ENCODE measurements around the gene CHRM2. TPM values are rescaled to one million over a fixed set of nuclear protein-coding genes. Genes with fewer than 3 reads are reported as not detected.

Gene CHRM2
- total and polyA plus RNA-seq, 9 of the 15 experiments (the other 6 are each of a cell fraction or from before 2014, with no cell fraction given) = not detected

DNA sequence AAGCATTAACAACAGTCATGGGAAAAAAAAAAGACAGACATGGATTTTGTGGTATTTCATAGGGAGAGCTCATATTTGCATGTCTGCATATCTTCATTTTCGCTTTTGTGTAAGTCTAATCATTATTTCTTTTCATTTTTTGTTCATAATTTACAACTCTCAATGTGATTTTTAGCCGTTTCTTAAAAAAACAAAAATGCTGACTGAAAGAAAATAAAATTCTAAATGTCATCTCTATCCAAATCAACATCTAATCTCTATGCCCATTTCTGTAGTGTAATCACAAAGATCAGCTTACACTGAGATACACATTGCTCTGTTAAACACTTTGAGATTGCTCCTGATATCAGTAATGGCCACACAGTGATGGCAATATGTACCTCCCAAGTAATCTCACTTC is 29.2 kb downstream of the CHRM2 start:
- ATAC-seq (no peak), FAIRE-seq (no peak), DNase-seq (ENCODE audit: extremely low read depth in 1 of 4, low spot score in 3 of 4) (no peak)
- no peaks in the 10 kb centered on the region for H3K27me3 ChIP-seq (ENCODE audit: control insufficient read depth in 2 of 2, insufficient read depth in 2 of 2, low read length in 2 of 2)
- no peaks in the 10 kb centered on the region for H3K4me1 ChIP-seq (replicated peaks in 1 of 2; ENCODE audit: control insufficient read depth in 2 of 2, insufficient read depth in 2 of 2, low read length in 2 of 2)
- intact Hi-C loops (cut with micrococcal nuclease) (no loop called here), in situ Hi-C loops (cut with MboI) (no loop called here)
- no peaks in the 10 kb centered on the region for H3K9me3 ChIP-seq (replicated peaks; ENCODE audit: control insufficient read depth, insufficient read depth, low read depth, low read length)
- WGBS (ENCODE audit: insufficient coverage, low coverage, missing lambda C conversion rate) = 0% methylated on average over 2 of the region's 2 CpGs
- no TSS peak for BruUV-seq (replicated peaks)
- TF ChIP-seq MAFG (tag; conservative IDR thresholded peaks at IDR 0.05) = peak; percentile 34; the same call in 1 of the 2 replicates
- TF ChIP-seq ZNF316 (IDR thresholded peaks at IDR 0.05) = peak; percentile 72
- no peak for TF ChIP-seq BCOR (IDR thresholded peaks at IDR 0.05)
- TF ChIP-seq C11orf30 (IDR thresholded peaks at IDR 0.05; ENCODE audit: low read depth) = peak; percentile 23; the same call in 1 of the 2 replicates
- no peak for TF ChIP-seq DMBX1 (CRISPR knock-in tag; IDR thresholded peaks at IDR 0.05; ENCODE audit: borderline replicate concordance)
- CTCF ChIA-PET (ENCODE audit: low intra/inter-chr PET ratio) = no interaction called here
- no peak overlapping the region for H2AFZ ChIP-seq (ENCODE audit: low read depth, low read length)
- POLR2A ChIA-PET = no interaction called here
- H3K4me2 ChIP-seq (ENCODE audit: insufficient read depth, low read length) = no peak overlapping the region
- no peak overlapping the region for H3K27ac ChIP-seq (ENCODE audit: extremely low read depth, low read depth, low read length)
- H3K4me3 ChIP-seq = no peak overlapping the region
- no peaks in the 10 kb centered on the region for H3K36me3 ChIP-seq (ENCODE audit: control insufficient read depth, insufficient read depth, low read length)
- H3K79me2 ChIP-seq (ENCODE audit: control insufficient read depth, insufficient read depth, low read length) = no peaks in the 10 kb centered on the region
- no peaks in the 10 kb centered on the region for H3K9me1 ChIP-seq (ENCODE audit: control insufficient read depth, insufficient read depth, low read length)
- no peak overlapping the region for H3K9ac ChIP-seq (ENCODE audit: insufficient read depth in 1 of 2, low read depth in 2 of 2, low read length in 2 of 2)
- no peaks in the 10 kb centered on the region for H4K20me1 ChIP-seq (replicated peaks; ENCODE audit: control insufficient read depth, insufficient read depth, low read length)

DNA sequence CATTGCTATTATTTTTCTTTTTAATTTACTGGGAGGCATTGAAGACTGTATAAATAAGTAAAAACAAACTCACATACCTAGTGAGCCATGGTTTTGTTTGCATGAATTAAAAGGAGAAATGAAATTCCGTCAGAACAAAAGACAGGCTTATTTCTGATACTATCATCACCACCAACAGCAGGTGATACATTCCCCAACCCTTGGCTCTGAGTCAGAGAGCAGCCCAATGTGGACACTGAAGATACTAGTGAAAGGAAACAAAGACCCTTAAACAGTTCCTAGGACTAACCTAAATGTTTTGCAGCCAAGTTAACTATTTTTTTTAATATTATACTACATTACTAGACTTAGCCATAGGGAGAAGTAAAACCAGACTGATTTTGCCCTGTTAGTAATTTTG is 31.6 kb downstream of the CHRM2 start:
- 0% methylated on average over 1 of the region's 1 CpG for WGBS (ENCODE audit: insufficient coverage, low coverage, missing lambda C conversion rate)
- no peaks in the 10 kb centered on the region for H4K20me1 ChIP-seq (replicated peaks; ENCODE audit: control insufficient read depth, insufficient read depth, low read length)
- no peak overlapping the region for H2AFZ ChIP-seq (ENCODE audit: low read depth, low read length)
- no peak for ATAC-seq
- no TSS peak for BruUV-seq (replicated peaks)
- DNase-seq (ENCODE audit: extremely low read depth in 1 of 4, low spot score in 3 of 4) = no peak
- in situ Hi-C loops (cut with MboI) (no loop called here), intact Hi-C loops (cut with micrococcal nuclease) (no loop called here)
- no peaks in the 10 kb centered on the region for H3K4me1 ChIP-seq (replicated peaks in 1 of 2; ENCODE audit: control insufficient read depth in 2 of 2, insufficient read depth in 2 of 2, low read length in 2 of 2)
- no peak overlapping the region for H3K9ac ChIP-seq (ENCODE audit: insufficient read depth in 1 of 2, low read depth in 2 of 2, low read length in 2 of 2)
- no peaks in the 10 kb centered on the region for H3K79me2 ChIP-seq (ENCODE audit: control insufficient read depth, insufficient read depth, low read length)
- no peaks in the 10 kb centered on the region for H3K36me3 ChIP-seq (ENCODE audit: control insufficient read depth, insufficient read depth, low read length)
- no peaks in the 10 kb centered on the region for H3K27me3 ChIP-seq (ENCODE audit: control insufficient read depth in 2 of 2, insufficient read depth in 2 of 2, low read length in 2 of 2)
- CTCF ChIA-PET (ENCODE audit: low intra/inter-chr PET ratio) = no interaction called here
- H3K4me3 ChIP-seq = no peak overlapping the region
- TF ChIP-seq SMAD4 (CRISPR knock-in tag; conservative IDR thresholded peaks at IDR 0.05) (no peak), DIDO1 (tag; IDR thresholded peaks at IDR 0.05; ENCODE audit: low read depth) (no peak), ELK3 (CRISPR knock-in tag; IDR thresholded peaks at IDR 0.05) (no peak), MYNN (IDR thresholded peaks at IDR 0.05) (no peak), MYNN (CRISPR knock-in tag; IDR thresholded peaks at IDR 0.05) (no peak), GATAD2A (IDR thresholded peaks at IDR 0.05) (no peak), NFXL1 (CRISPR knock-in tag; IDR thresholded peaks at IDR 0.05) (no peak)
- H3K4me2 ChIP-seq (ENCODE audit: insufficient read depth, low read length) = no peak overlapping the region
- H3K9me3 ChIP-seq (replicated peaks; ENCODE audit: control insufficient read depth, insufficient read depth, low read depth, low read length) = no peaks in the 10 kb centered on the region
- no peak overlapping the region for H3K27ac ChIP-seq (ENCODE audit: extremely low read depth, low read depth, low read length)
- FAIRE-seq = no peak
- POLR2A ChIA-PET = no interaction called here
- no peaks in the 10 kb centered on the region for H3K9me1 ChIP-seq (ENCODE audit: control insufficient read depth, insufficient read depth, low read length)

Measured in K562 (cell line).